IMR-90 (cell line): ENCODE results near the gene LPCAT2. TPM values are rescaled to one million over a fixed set of nuclear protein-coding genes. Genes with fewer than 3 reads are reported as not detected.

ENCODE experiments used
- ATAC-seq: fragments of 200-7000 bp; cut with Tn5 transposase; 2 replicates; pipeline ENCODE4 v1.9.1; 2020; ENCODE audit warnings: low read depth, mild to moderate bottlenecking, moderate library complexity
- BruUV-seq: library from RNA; stranded (reverse); fragments of 400-500 nt; replicated peaks from 2 replicates; lab custom pipeline; 2021; lab: Mats Ljungman, UMichigan
- CTCF ChIA-PET: fragments of 300-600 bp; formaldehyde crosslinking; extraction: SDS; loops from one replicate; lab custom pipeline; 2021; ENCODE audit warnings: antibody characterized with exemption; lab: Yijun Ruan, JAX
- POLR2A ChIA-PET: fragments of 300-600 bp; sonication (Branson Sonifier 250); formaldehyde crosslinking; loops from one replicate; lab custom pipeline; 2022; ENCODE audit warnings: antibody characterized with exemption; ENCODE audit not compliant: unreplicated experiment; lab: Charles Lee
- DNase-seq: peaks from one replicate; pipeline ENCODE4 v3.0.0; 2013
- H2AFZ ChIP-seq: replicated peaks from 2 replicates; pipeline ENCODE3; 2013; ENCODE audit warnings: low read length, mild to moderate bottlenecking; ENCODE audit not compliant: poor library complexity
- H2AK5ac ChIP-seq: 2 replicates; pipeline ENCODE4 v1.6.1; 2013; ENCODE audit warnings: low read depth, low read length, inconsistent platforms
- H2AK9ac ChIP-seq: replicated peaks from 2 replicates; pipeline ENCODE3; 2013; ENCODE audit warnings: mild to moderate bottlenecking, low read depth, low read length, moderate library complexity; ENCODE audit not compliant: poor library complexity
- H2BK120ac ChIP-seq: 2 replicates; pipeline ENCODE4 v1.6.1; 2013; ENCODE audit warnings: low read depth, low read length, inconsistent platforms
- H2BK15ac ChIP-seq: 3 replicates; pipeline ENCODE4 v1.6.1; 2013; ENCODE audit warnings: low read depth, low read length, inconsistent platforms
- H2BK20ac ChIP-seq: 2 replicates; pipeline ENCODE4 v1.6.1; 2013; ENCODE audit warnings: low read depth, mild to moderate bottlenecking, inconsistent platforms, low read length, moderate library complexity
- H2BK5ac ChIP-seq: 2 replicates; pipeline ENCODE4 v1.6.1; 2013; ENCODE audit warnings: mild to moderate bottlenecking, low read depth, low read length, inconsistent platforms; ENCODE audit not compliant: poor library complexity, severe bottlenecking
- H3K14ac ChIP-seq: replicated peaks from 2 replicates; pipeline ENCODE4 v1.6.1; 2013; ENCODE audit warnings: low read depth, low read length, inconsistent platforms
- H3K18ac ChIP-seq: 2 replicates; pipeline ENCODE4 v1.6.1; 2013; ENCODE audit warnings: low read depth, low read length, control low read depth
- H3K23ac ChIP-seq: 2 replicates; pipeline ENCODE4 v1.6.1; 2013; ENCODE audit warnings: low read depth, low read length, inconsistent platforms
- H3K27ac ChIP-seq: 2 replicates; pipeline ENCODE4 v1.5.1; 2013; ENCODE audit warnings: mild to moderate bottlenecking, control low read depth, low read length; ENCODE audit not compliant: insufficient read depth
- H3K27me3 ChIP-seq: 2 replicates; pipeline ENCODE4 v1.6.1; 2013; ENCODE audit warnings: low read length; ENCODE audit not compliant: control insufficient read depth, insufficient read depth
- H3K36me3 ChIP-seq: 2 replicates; pipeline ENCODE4 v1.6.1; 2013; ENCODE audit warnings: low read length, mixed read lengths; ENCODE audit not compliant: control insufficient read depth, insufficient read depth
- H3K4ac ChIP-seq: 2 replicates; pipeline ENCODE4 v1.6.1; 2013; ENCODE audit warnings: low read depth, low read length, inconsistent platforms
- H3K4me1 ChIP-seq: 2 replicates; pipeline ENCODE4 v1.6.1; 2013; ENCODE audit warnings: low read length, mixed read lengths; ENCODE audit not compliant: control insufficient read depth, insufficient read depth
- H3K4me2 ChIP-seq: 2 replicates; pipeline ENCODE4 v1.6.1; 2013; ENCODE audit warnings: low read depth, mild to moderate bottlenecking, control low read depth, low read length, moderate library complexity
- H3K4me3 ChIP-seq: 2 replicates; pipeline ENCODE4 v1.5.1; 2013; ENCODE audit warnings: low read depth, mild to moderate bottlenecking, control low read depth, low read length, moderate library complexity; ENCODE audit not compliant: insufficient read depth
- H3K56ac ChIP-seq: 2 replicates; pipeline ENCODE4 v1.6.1; 2013; ENCODE audit warnings: low read length, inconsistent platforms; ENCODE audit not compliant: insufficient read depth; ENCODE audit errors: extremely low read depth
- H3K79me1 ChIP-seq, 2 experiments: 2 replicates each; pipeline ENCODE4 v1.6.1; 2013; ENCODE audit warnings: low read length in 2 of 2, inconsistent platforms in 1 of 2, low read depth in 1 of 2
- H3K9ac ChIP-seq: 2 replicates; pipeline ENCODE4 v1.6.1; 2013; ENCODE audit warnings: low read depth, low read length, control low read depth
- H3K9me1 ChIP-seq: 2 replicates; pipeline ENCODE4 v1.6.1; 2013; ENCODE audit warnings: low read length, inconsistent platforms; ENCODE audit not compliant: insufficient read depth
- H3K9me3 ChIP-seq: 2 replicates; pipeline ENCODE4 v1.6.1; 2013; ENCODE audit warnings: low read length; ENCODE audit not compliant: control insufficient read depth, insufficient read depth
- H4K20me1 ChIP-seq: 2 replicates; pipeline ENCODE4 v1.6.1; 2013; ENCODE audit warnings: low read length, inconsistent platforms; ENCODE audit not compliant: insufficient read depth
- H4K5ac ChIP-seq: 2 replicates; pipeline ENCODE4 v1.6.1; 2013; ENCODE audit warnings: mild to moderate bottlenecking, low read depth, low read length, control low read depth
- H4K8ac ChIP-seq, 2 experiments: 2 replicates each; pipeline ENCODE4 v1.6.1; 2013; ENCODE audit warnings: low read depth in 2 of 2, low read length in 2 of 2, control low read depth in 1 of 2, inconsistent platforms in 1 of 2
- H4K91ac ChIP-seq: 2 replicates; pipeline ENCODE4 v1.6.1; 2013; ENCODE audit warnings: low read depth, low read length, inconsistent platforms; ENCODE audit not compliant: insufficient read depth
- MAZ ChIP-seq: IDR thresholded peaks from 2 replicates; pipeline ENCODE4 v1.6.1; 2012; ENCODE audit warnings: low read depth, mild to moderate bottlenecking, low read length, improper control_type of control experiment, moderate library complexity, borderline replicate concordance
- MXI1 ChIP-seq: IDR thresholded peaks from 2 replicates; pipeline ENCODE4 v1.6.1; 2012; ENCODE audit warnings: low read depth, mild to moderate bottlenecking, low read length, moderate library complexity, borderline replicate concordance
- NFE2L2 ChIP-seq: fragments of 150-350 bp; IDR thresholded peaks from 2 replicates; pipeline ENCODE4 v1.6.1; 2016; ENCODE audit warnings: low read depth, mild to moderate bottlenecking, low read length
- POLR2A ChIP-seq: IDR thresholded peaks from 2 replicates; pipeline ENCODE4 v1.6.1; 2012; ENCODE audit warnings: mild to moderate bottlenecking, low read depth, low read length
- RCOR1 ChIP-seq: IDR thresholded peaks from 2 replicates; pipeline ENCODE4 v1.6.1; 2012; ENCODE audit warnings: mild to moderate bottlenecking, low read length, improper control_type of control experiment; ENCODE audit not compliant: insufficient replicate concordance
- dilution Hi-C: fragments of 300-500 bp; cut with HindIII; formaldehyde crosslinking; loops from one replicate; pipeline ENCODE4 v1.14.3; 2018; ENCODE audit warnings: low sequenced_read_pairs; ENCODE audit not compliant: unreplicated experiment
- in situ Hi-C: fragments of 300-500 bp; cut with MboI; formaldehyde crosslinking; loops from 3 replicates; pipeline ENCODE4 v1.14.3; 2019; ENCODE audit warnings: low sequenced_read_pairs, inconsistent platforms, mixed read lengths
- intact Hi-C: fragments of 100-400 bp; cut with micrococcal nuclease; formaldehyde crosslinking; loops from 2 replicates; pipeline ENCODE4 v1.10.0; 2022
- polyA plus RNA-seq, 3 experiments: library from polyadenylated mRNA; depleted of rRNA; stranded (reverse); fragments of >200 nt; gene quantifications; 2 replicates each; pipeline ENCODE4 v1.2.3, GENCODE V29; 2012; ENCODE audit warnings: low replicate concordance in 1 of 3
- total RNA-seq: library from RNA; depleted of rRNA; stranded (reverse); fragments of >200 nt; gene quantifications from 2 replicates; pipeline ENCODE4 v1.2.3, GENCODE V29; 2012

The LPCAT2 gene
- total and polyA plus RNA-seq, 2 of the 4 experiments (the other 2 are of a cell fraction) = 8.6 to 8.7 TPM

GRCh38 chr16:55557186-55557585, 48.3 kb downstream of the LPCAT2 start:
- POLR2A ChIA-PET = no interaction called here
- ATAC-seq = no peak
- Histone ChIP-seq H3K4me3 (no peak overlapping the region), H3K27me3 (no peaks in the 10 kb centered on the region), H2AK9ac (no peak overlapping the region), H3K4me1 (peaks cover 1% of the 10 kb centered on the region), H2BK120ac (no peak overlapping the region), H2AFZ (no peak overlapping the region), H2AK5ac (no peak overlapping the region), H3K9ac (no peak overlapping the region), H3K4ac (no peak overlapping the region), H3K9me1 (no peaks in the 10 kb centered on the region), H3K56ac (no peak overlapping the region), H3K79me1 (no peaks in the 10 kb centered on the region), H3K36me3 (no peaks in the 10 kb centered on the region), H4K8ac (no peak overlapping the region), H4K91ac (no peak overlapping the region), H3K9me3 (peaks cover 4% of the 10 kb centered on the region; the same call in 1 of the 2 replicates), H3K23ac (no peak overlapping the region), H3K27ac (no peak overlapping the region), H3K4me2 (no peak overlapping the region), H2BK5ac (no peak overlapping the region), H4K20me1 (peaks cover 5% of the 10 kb centered on the region; the same call in 1 of the 2 replicates), H2BK15ac (no peak overlapping the region), H3K18ac (no peak overlapping the region), H4K5ac (no peak overlapping the region), H2BK20ac (no peak overlapping the region; the same call in 1 of the 2 replicates), H3K14ac (no peak overlapping the region)
- TF ChIP-seq RCOR1 = no peak
- TF ChIP-seq POLR2A = no peak
- TF ChIP-seq MAZ = no peak
- no peak for TF ChIP-seq NFE2L2
- TF ChIP-seq MXI1 = no peak
- CTCF ChIA-PET = no interaction called here
- intact Hi-C loops = no loop called here
- no TSS peak for BruUV-seq
- dilution Hi-C loops = no loop called here
- DNase-seq = no peak
- in situ Hi-C loops = no loop called here
